GM12872 (cell line): Measurements from ENCODE around the gene NAV3.

Experiments used
- CTCF ChIP-seq: IDR thresholded peaks from 3 replicates; pipeline ENCODE4 v1.5.1; 2011; ENCODE audit warnings: low read depth, mild to moderate bottlenecking, low read length, moderate library complexity; ENCODE audit not compliant: insufficient read depth

The NAV3 gene

GRCh38 chr12:77878901-77879300 is 48.2 kb downstream of the NAV3 start:
- TF ChIP-seq CTCF = no peak

- TF ChIP-seq CTCF = no peak
These were observed 52.0 kb downstream of the NAV3 start for GRCh38 chr12:77882709-77883108.

- TF ChIP-seq CTCF = no peak
These were observed 57.9 kb downstream of the NAV3 start for GRCh38 chr12:77888611-77889010.

GRCh38 chr12:77891518-77892147 is 60.9 kb downstream of the NAV3 start:
- TF ChIP-seq CTCF = no peak

- TF ChIP-seq CTCF = no peak
These were observed 63.2 kb downstream of the NAV3 start for GRCh38 chr12:77893918-77894317.

GRCh38 chr12:77894556-77894955 is 63.9 kb downstream of the NAV3 start:
- TF ChIP-seq CTCF = no peak

GRCh38 chr12:77895699-77896098 is 65.0 kb downstream of the NAV3 start:
- no peak for TF ChIP-seq CTCF
